H9 (cell line): ENCODE measurements around the gene SPATA17. TPM values are rescaled to one million over a fixed set of nuclear protein-coding genes. Genes with fewer than 3 reads are reported as not detected.

Experiments used
- DNase-seq: peaks from one replicate; pipeline ENCODE4 v3.0.0-alpha.2; 2017
- H2AFZ ChIP-seq: one replicate; pipeline ENCODE4 v1.6.1; 2013; ENCODE audit warnings: mild to moderate bottlenecking, low read length, control low read depth, moderate library complexity
- H2AK5ac ChIP-seq: 2 replicates; pipeline ENCODE4 v1.6.1; 2013; ENCODE audit warnings: low read length, control low read depth, mixed read lengths; ENCODE audit not compliant: insufficient read length
- H2BK120ac ChIP-seq: one replicate; pipeline ENCODE4 v1.6.1; 2013; ENCODE audit warnings: low read depth, mild to moderate bottlenecking, low read length, control low read depth, inconsistent platforms; ENCODE audit not compliant: poor library complexity, severe bottlenecking
- H2BK12ac ChIP-seq: 2 replicates; pipeline ENCODE4 v1.6.1; 2013; ENCODE audit warnings: low read length, control low read depth, mixed read lengths, low read depth; ENCODE audit not compliant: insufficient read length
- H2BK15ac ChIP-seq: 2 replicates; pipeline ENCODE4 v1.6.1; 2013; ENCODE audit warnings: low read depth, low read length, control low read depth
- H2BK20ac ChIP-seq: one replicate; pipeline ENCODE4 v1.6.1; 2013; ENCODE audit warnings: low read depth, mild to moderate bottlenecking, low read length, control low read depth, inconsistent platforms; ENCODE audit not compliant: poor library complexity, severe bottlenecking
- H2BK5ac ChIP-seq: 2 replicates; pipeline ENCODE4 v1.6.1; 2013; ENCODE audit warnings: low read length, control low read depth, mixed read lengths; ENCODE audit not compliant: insufficient read length
- H3K14ac ChIP-seq: 2 replicates; pipeline ENCODE4 v1.6.1; 2013; ENCODE audit warnings: low read length, control low read depth; ENCODE audit not compliant: insufficient read depth
- H3K18ac ChIP-seq: 2 replicates; pipeline ENCODE4 v1.6.1; 2013; ENCODE audit warnings: low read depth, mild to moderate bottlenecking, mixed read lengths, low read length, control low read depth; ENCODE audit not compliant: insufficient read length
- H3K23ac ChIP-seq: 2 replicates; pipeline ENCODE4 v1.6.1; 2013; ENCODE audit warnings: low read length, control low read depth, mixed read lengths, low read depth; ENCODE audit not compliant: insufficient read length
- H3K23me2 ChIP-seq: 2 replicates; pipeline ENCODE4 v1.6.1; 2013; ENCODE audit warnings: low read depth, mild to moderate bottlenecking, mixed read lengths, low read length, control low read depth; ENCODE audit not compliant: insufficient read length, poor library complexity, severe bottlenecking
- H3K27ac ChIP-seq: 2 replicates; pipeline ENCODE4 v1.5.1; 2013; ENCODE audit warnings: low read length, control low read depth, mixed read lengths, low read depth; ENCODE audit not compliant: insufficient read length
- H3K27me3 ChIP-seq: 2 replicates; pipeline ENCODE4 v1.6.1; 2013; ENCODE audit warnings: low read length, control low read depth, inconsistent platforms; ENCODE audit not compliant: insufficient read depth
- H3K4ac ChIP-seq: 2 replicates; pipeline ENCODE4 v1.6.1; 2013; ENCODE audit warnings: low read depth, mild to moderate bottlenecking, control low read depth, inconsistent platforms, low read length, moderate library complexity
- H3K4me1 ChIP-seq: 2 replicates; pipeline ENCODE4 v1.6.1; 2013; ENCODE audit warnings: low read length, control low read depth, inconsistent platforms; ENCODE audit not compliant: insufficient read depth
- H3K4me2 ChIP-seq: 2 replicates; pipeline ENCODE4 v1.6.1; 2013; ENCODE audit warnings: low read length, control low read depth, mixed read lengths; ENCODE audit not compliant: insufficient read length, insufficient read depth
- H3K56ac ChIP-seq: 2 replicates; pipeline ENCODE4 v1.6.1; 2013; ENCODE audit warnings: low read depth, mild to moderate bottlenecking, mixed read lengths, low read length, control low read depth; ENCODE audit not compliant: insufficient read length
- H3K79me1 ChIP-seq: 2 replicates; pipeline ENCODE4 v1.6.1; 2013; ENCODE audit warnings: low read depth, mild to moderate bottlenecking, moderate library complexity, low read length, control low read depth, inconsistent platforms; ENCODE audit not compliant: insufficient read depth, poor library complexity, severe bottlenecking
- H3K79me2 ChIP-seq: 2 replicates; pipeline ENCODE4 v1.6.1; 2013; ENCODE audit warnings: low read length, control low read depth, inconsistent platforms; ENCODE audit not compliant: insufficient read depth
- H3K9ac ChIP-seq: 2 replicates; pipeline ENCODE4 v1.6.1; 2013; ENCODE audit warnings: low read length, control low read depth, mixed read lengths; ENCODE audit not compliant: insufficient read length; ENCODE audit errors: extremely low read depth
- H3K9me3 ChIP-seq: one replicate; pipeline ENCODE4 v1.6.1; 2013; ENCODE audit warnings: low read depth, low read length, inconsistent platforms; ENCODE audit not compliant: control insufficient read depth
- H3T11ph ChIP-seq: one replicate; pipeline ENCODE4 v1.6.1; 2013; ENCODE audit warnings: mild to moderate bottlenecking, low read length, control low read depth, inconsistent platforms
- H4K20me1 ChIP-seq: one replicate; pipeline ENCODE4 v1.6.1; 2013; ENCODE audit not compliant: control insufficient read depth, insufficient read length, insufficient read depth
- H4K5ac ChIP-seq: 2 replicates; pipeline ENCODE4 v1.6.1; 2013; ENCODE audit warnings: low read depth, mild to moderate bottlenecking, mixed read lengths, low read length, control low read depth; ENCODE audit not compliant: insufficient read length
- H4K8ac ChIP-seq: replicated peaks from 2 replicates; pipeline ENCODE4 v1.6.1; 2013; ENCODE audit warnings: low read length, control low read depth, mixed read lengths, low read depth; ENCODE audit not compliant: insufficient read length
- H4K91ac ChIP-seq: 2 replicates; pipeline ENCODE4 v1.6.1; 2013; ENCODE audit warnings: low read depth, mild to moderate bottlenecking, moderate library complexity, mixed read lengths, low read length, control low read depth; ENCODE audit not compliant: insufficient read length
- H3K27ac Mint-ChIP-seq, 3 experiments: 2 replicates in 2 of 3; 3 replicates in 1 of 3; pipeline ENCODE4 v1.8.0; 2020 to 2021; ENCODE audit warnings: mixed read lengths in 3 of 3, mild to moderate bottlenecking in 1 of 3, moderate library complexity in 1 of 3
- H3K27me3 Mint-ChIP-seq: 2 replicates; pipeline ENCODE4 v1.8.0; 2021; ENCODE audit warnings: low read depth, mild to moderate bottlenecking, moderate library complexity, mixed read lengths
- H3K36me3 Mint-ChIP-seq, 3 experiments: 2 replicates in 2 of 3; 3 replicates in 1 of 3; pipeline ENCODE4 v1.8.0; 2020 to 2021; ENCODE audit warnings: low read depth in 3 of 3, mixed read lengths in 3 of 3; ENCODE audit not compliant: insufficient read depth in 1 of 3
- H3K4me1 Mint-ChIP-seq, 2 experiments: 2 replicates each; pipeline ENCODE4 v1.8.0; 2020; ENCODE audit warnings: mixed read lengths in 2 of 2
- H3K4me3 Mint-ChIP-seq, 2 experiments: 2 replicates in 1 of 2; 3 replicates in 1 of 2; pipeline ENCODE4 v1.8.0; 2020 to 2021; ENCODE audit warnings: mild to moderate bottlenecking in 2 of 2, mixed read lengths in 2 of 2, moderate library complexity in 1 of 2
- H3K9me3 Mint-ChIP-seq, 2 experiments: 2 replicates in 1 of 2; 3 replicates in 1 of 2; pipeline ENCODE4 v1.8.0; 2020; ENCODE audit warnings: mild to moderate bottlenecking in 2 of 2, mixed read lengths in 2 of 2, moderate library complexity in 1 of 2
- CTCF ChIP-seq: fragments of 200-600 bp; sonication (generic); conservative IDR thresholded peaks from 3 replicates; pipeline ENCODE4 v1.8.0; 2021; ENCODE audit warnings: antibody characterized with exemption, mild to moderate bottlenecking
- WGBS: extraction: QIAGEN DNeasy Blood & Tissue Kit; methylation state at CpG from one replicate; pipeline ENCODE4 v1.1.7; 2013; ENCODE audit warnings: missing lambda C conversion rate, low lambda C conversion rate, mixed read lengths; ENCODE audit not compliant: insufficient read length; ENCODE audit errors: extremely low coverage; 5-methylcytosine and 5-hydroxymethylcytosine counted together
- total RNA-seq: library from RNA; stranded (reverse); gene quantifications from 2 replicates; pipeline ENCODE4 v1.2.1, GENCODE V29; 2021

Gene SPATA17
- total RNA-seq, 1 experiment from 2014 or later, result 0.44 TPM

DNA sequence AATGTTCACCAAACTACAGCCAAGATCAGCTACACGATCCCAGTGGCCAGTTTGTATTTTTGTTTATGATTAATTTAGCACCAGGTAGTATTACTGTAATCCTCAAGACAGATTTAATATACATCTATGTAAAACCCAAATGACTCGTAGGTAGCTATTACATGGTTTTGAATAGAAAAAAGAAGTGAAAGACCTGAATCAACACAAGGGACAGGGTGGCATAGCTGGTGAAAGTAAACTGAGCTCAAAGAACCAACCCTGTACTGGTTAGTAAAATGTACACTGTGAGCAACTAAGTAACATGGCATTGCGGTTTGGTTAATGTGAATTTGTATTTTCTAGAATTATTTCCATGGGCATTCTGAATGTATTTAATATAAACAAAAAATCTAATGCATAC, 9.1 kb upstream of the SPATA17 start:
- H3K27me3 Mint-ChIP-seq, result no peaks in the 10 kb centered on the region
- Histone ChIP-seq H3T11ph (no peak overlapping the region), H3K27ac (no peak overlapping the region), H3K79me1 (peaks cover 2% of the 10 kb centered on the region), H4K8ac (no peak overlapping the region), H3K14ac (no peak overlapping the region), H4K91ac (no peak overlapping the region), H3K23ac (no peak overlapping the region), H2BK120ac (no peak overlapping the region), H2AFZ (no peak overlapping the region), H3K4me2 (no peak overlapping the region), H3K79me2 (no peaks in the 10 kb centered on the region), H4K20me1 (no peaks in the 10 kb centered on the region), H4K5ac (no peak overlapping the region), H3K4ac (no peak overlapping the region), H3K9me3 (no peaks in the 10 kb centered on the region), H3K18ac (no peak overlapping the region), H3K4me1 (no peaks in the 10 kb centered on the region), H2AK5ac (no peak overlapping the region), H3K56ac (no peak overlapping the region), H2BK20ac (no peak overlapping the region), H3K27me3 (no peaks in the 10 kb centered on the region), H2BK12ac (no peak overlapping the region), H3K23me2 (no peaks in the 10 kb centered on the region), H2BK15ac (no peak overlapping the region), H3K9ac (no peak overlapping the region), H2BK5ac (no peak overlapping the region)
- H3K9me3 Mint-ChIP-seq, result no peaks in the 10 kb centered on the region
- no peak for DNase-seq
- H3K36me3 Mint-ChIP-seq, result peaks cover 7 to 13% (median 12%) of the 10 kb centered on the region in 3 experiments; a peak in 5 of 7 replicates
- H3K4me1 Mint-ChIP-seq, result peaks cover 17% of the 10 kb centered on the region in 2 experiments
- H3K4me3 Mint-ChIP-seq, result no peak overlapping the region
- H3K27ac Mint-ChIP-seq, result peak overlapping the region in 1 of 3 experiments; percentile 18; a peak in 2 of 7 replicates
- TF ChIP-seq CTCF, result no peak
- no CpG with 5 or more reads among the region's 3 CpGs for WGBS
